ENCODE data around the gene FBXW10B. TPM values are rescaled to one million over a fixed set of nuclear protein-coding genes. Genes with fewer than 3 reads are reported as not detected.
"Not testable (repeated sequence)": the region's sequence is repeated elsewhere in the genome, so short reads cannot be mapped to it uniquely, and the experiment has no call there.

FBXW10B gene
- total RNA-seq, 1 donor from 2014 or later, result 4.4 TPM

GRCh38 chr17:15642505-15643251 lies 23.2 kb upstream of the FBXW10B start:
- DNase-seq (ENCODE audit: low spot score), result not testable (repeated sequence)

DNA sequence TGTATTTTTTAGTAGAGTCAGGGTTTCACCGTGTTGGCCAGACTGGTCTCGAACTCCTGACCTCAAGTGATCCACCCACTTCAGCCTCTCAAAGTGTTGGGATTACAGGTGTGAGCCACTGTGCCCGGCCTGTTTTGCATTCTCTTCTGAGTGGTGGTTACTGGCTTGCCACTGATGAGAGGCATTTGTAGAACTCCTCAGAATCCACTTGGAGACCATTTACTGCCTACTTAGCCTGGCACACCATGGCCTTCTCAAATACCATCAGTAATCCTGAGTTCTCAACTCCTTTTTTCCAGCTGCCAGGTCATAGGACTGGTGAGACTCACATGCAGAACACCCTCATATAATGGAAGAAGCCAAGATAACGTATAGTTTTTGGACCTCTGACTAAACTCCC lies 22.5 kb upstream of the FBXW10B start:
- DNase-seq (ENCODE audit: low spot score), result not testable (repeated sequence)

GRCh38 chr17:15630930-15631453 lies 11.5 kb upstream of the FBXW10B start:
- DNase-seq (ENCODE audit: low spot score), result not testable (repeated sequence)

DNA sequence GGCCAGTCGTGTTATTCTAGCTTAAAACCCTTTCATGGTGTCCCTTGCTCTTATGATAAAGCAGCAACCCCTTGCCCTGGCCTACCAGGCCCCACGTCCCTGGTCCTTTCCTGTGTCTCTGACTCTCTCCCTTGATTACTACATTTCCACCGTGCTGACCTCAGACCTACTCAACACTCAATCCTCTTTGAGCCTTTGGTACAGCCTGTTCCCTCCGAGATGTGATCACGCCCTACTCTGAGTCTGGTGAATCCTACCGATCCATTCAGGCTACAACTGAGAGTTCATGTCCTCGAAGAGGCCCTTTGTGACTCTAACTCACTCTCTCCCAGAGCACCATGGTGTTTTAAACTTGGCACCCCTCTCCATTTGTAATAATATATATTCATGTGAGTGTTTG lies 10.5 kb upstream of the FBXW10B start:
- DNase-seq (ENCODE audit: low spot score), result not testable (repeated sequence)

- not testable (repeated sequence) for DNase-seq (ENCODE audit: low spot score)
Measured at GRCh38 chr17:15623661-15624209, 4.2 kb upstream of the FBXW10B start.

- DNase-seq (ENCODE audit: low spot score), result not testable (repeated sequence)
Measured at GRCh38 chr17:15623255-15623654, 3.8 kb upstream of the FBXW10B start.

- not testable (repeated sequence) for DNase-seq (ENCODE audit: low spot score)
Measured at GRCh38 chr17:15622124-15622523, 2.6 kb upstream of the FBXW10B start.

DNA sequence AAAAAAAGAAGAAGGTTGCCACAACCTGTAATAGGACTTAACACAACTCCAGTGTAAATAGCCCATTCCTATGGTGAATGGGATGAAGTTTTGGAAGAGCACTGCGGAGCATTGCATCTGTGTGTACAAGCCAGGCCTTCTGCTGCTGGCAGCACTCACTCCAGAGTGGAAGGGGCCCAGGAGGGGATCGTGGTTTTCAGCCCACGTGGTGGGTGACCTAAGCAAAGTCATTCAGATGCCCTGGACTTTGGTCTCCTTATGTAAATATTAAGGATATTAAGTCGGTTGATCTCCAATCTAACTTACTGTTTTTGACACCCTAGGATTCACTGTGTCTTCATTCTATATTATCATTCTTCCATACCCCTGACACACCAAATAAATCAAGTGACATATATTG lies 2.7 kb downstream of the FBXW10B start:
- DNase-seq (ENCODE audit: low spot score), result not testable (repeated sequence)

DNA sequence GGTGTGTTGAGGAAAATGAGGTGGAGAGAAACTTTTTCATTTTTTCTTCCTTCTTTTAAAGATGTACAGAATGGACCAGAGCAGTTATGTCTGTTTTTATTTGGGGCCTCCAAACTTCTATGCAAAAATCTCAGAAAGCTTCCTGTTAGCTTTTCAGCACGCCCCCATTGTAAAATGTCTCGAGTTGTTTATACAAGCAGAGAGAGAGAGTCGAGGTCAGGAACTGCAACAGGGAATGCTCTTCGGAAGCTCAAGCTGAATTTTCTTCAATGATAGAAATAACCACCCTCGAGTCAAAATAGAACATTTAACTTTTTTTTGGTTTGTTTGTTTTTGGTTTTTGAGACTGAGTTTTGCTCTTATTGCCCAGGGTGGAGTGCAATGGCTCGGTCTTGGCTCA lies 3.7 kb downstream of the FBXW10B start:
- DNase-seq (ENCODE audit: low spot score), result not testable (repeated sequence)

DNA sequence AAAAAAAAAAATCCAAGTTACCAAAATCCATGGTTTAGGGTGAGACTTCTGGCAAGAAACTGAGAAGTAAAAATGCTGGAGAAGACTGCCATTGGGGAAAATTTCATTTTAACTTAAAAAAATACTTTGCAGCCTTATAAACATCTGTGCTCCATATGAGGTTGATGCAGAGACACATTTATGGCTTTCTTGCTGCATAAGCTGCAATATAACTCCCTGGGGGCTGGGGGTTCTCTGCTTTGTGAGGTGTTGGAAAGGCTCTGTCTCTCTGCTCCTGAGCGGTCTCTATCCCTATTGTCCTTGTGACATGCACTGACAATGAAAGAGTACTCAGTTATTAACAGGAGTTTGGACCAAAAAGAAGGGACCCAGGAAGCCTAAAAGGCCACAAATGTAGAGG lies 6.4 kb downstream of the FBXW10B start:
- not testable (repeated sequence) for DNase-seq (ENCODE audit: low spot score)

DNA sequence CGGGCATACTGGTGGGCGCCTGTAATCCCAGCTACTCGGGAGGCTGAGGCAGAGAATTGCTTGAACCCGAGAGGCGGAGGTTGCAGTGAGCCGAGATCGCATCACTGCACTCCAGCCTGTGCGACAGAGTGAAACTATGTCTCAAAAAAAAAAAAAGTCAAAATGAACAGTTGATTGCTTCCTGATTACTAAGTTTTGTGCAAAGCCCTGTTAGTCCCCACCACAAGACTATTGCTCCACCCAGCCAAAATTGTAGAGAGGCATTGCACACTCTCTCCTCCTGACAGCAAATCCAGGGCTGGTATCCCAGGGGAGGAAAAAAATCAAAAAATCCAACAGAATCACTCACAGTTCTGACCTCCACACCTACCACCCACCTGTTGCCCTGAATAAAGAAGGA lies 26.5 kb downstream of the FBXW10B start:
- DNase-seq (ENCODE audit: low spot score), result not testable (repeated sequence)

GRCh38 chr17:15591986-15592385 lies 27.5 kb downstream of the FBXW10B start:
- not testable (repeated sequence) for DNase-seq (ENCODE audit: low spot score)

DNA sequence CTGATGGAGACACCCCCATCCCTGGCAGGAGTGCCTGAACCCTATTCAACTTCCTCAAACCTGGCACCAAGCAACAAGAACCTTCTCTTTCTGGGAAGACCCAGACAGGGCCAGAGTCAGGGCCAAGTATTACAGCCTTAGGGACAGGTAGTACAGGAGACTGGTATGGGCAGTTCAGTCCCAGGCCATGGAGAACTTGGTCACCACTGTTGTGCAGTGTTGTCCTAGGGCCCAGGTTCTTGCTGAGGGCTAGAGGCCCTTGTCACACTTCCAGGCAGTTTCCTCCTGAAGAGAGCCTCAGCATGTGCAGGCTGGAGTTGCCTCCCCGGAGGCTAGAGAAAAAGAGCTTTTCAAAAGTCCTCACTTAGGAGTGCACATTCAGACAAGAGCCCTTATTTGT lies 28.7 kb downstream of the FBXW10B start:
- DNase-seq (ENCODE audit: low spot score), result not testable (repeated sequence)

DNA sequence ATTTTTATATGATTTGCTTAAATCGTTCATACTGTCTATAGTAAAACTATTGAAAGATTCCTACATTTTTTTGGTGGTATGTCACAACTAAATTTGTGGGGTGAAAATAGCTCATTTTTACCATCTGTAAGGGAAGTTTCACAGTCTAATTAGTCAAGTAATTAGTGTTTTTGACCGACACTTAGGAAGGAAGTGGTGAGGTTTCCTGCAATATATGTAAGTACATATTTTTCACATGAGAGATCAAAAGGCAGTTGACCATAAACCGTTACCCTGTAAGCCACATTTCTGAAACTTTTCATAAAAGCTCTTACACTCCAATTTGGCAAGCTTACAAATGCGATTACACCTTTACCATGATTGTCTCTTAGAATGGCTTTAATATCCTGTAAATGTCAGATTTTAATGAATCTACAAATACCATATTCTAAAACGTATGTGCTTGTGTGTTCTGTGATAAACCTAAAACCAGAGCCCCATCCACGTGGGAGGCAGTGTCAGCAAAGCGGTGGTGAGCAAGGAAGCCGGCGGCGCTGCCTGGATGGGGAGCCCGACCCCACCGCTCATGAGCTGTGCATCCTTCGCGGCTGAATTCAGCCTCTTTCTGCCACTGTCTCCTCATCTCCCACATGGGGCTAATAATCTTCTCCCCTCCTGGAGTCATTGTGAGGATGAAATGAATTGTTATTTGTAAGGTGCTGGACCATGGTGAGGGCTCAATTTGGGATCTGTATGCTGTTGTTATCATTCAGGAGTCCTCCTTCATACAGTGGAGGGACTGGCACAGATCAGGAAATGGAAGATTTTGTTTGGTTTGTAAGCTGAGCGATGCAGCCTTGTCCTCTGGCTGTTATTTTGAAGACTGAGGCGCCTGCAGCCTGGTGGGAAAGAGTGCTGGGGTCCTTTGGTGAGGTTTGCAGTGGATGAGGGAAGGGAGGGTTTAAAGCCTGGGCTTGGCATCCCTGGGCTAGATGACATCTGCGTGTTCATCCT lies 29.7 kb downstream of the FBXW10B start:
- DNase-seq (ENCODE audit: low spot score), result not testable (repeated sequence)

DNA sequence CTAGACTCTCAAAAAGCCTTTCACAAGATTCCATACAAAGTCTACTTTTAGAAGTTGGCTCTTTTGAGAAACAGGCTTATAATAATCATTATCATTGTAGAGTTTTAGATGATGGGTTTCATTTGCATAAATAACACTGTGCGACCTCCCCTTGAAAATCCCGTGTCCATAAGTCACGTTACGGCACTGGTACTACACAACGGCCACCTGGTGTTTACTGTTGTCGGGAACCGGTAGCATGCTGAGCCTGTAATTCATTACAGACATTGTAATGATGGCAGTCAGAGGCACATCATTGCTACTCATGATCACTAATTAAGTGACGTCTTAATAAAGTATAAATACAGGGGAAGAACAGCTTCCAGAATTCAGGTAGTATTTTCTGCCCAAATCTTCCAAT lies 31.5 kb downstream of the FBXW10B start:
- DNase-seq (ENCODE audit: low spot score), result not testable (repeated sequence)

- not testable (repeated sequence) for DNase-seq (ENCODE audit: low spot score)
Measured at GRCh38 chr17:15583313-15583712, 36.2 kb downstream of the FBXW10B start.

- not testable (repeated sequence) for DNase-seq (ENCODE audit: low spot score)
Measured at GRCh38 chr17:15581462-15581861, 38.0 kb downstream of the FBXW10B start.

GRCh38 chr17:15576848-15577247 lies 42.7 kb downstream of the FBXW10B start:
- DNase-seq (ENCODE audit: low spot score), result not testable (repeated sequence)

- not testable (repeated sequence) for DNase-seq (ENCODE audit: low spot score)
Measured at GRCh38 chr17:15574660-15575059, 44.8 kb downstream of the FBXW10B start.

GRCh38 chr17:15573870-15574269 lies 45.6 kb downstream of the FBXW10B start:
- not testable (repeated sequence) for DNase-seq (ENCODE audit: low spot score)

Measured in mesenteric fat pad (tissue), 1 donor.